ENCODE data around the gene SERPINA1.
A peak's percentile ranks its signal among the peaks of the same experiment; 100 is the strongest.

Gene SERPINA1

GRCh38 chr14:94407906-94408305 is 19.5 kb upstream of the SERPINA1 start:
- Mint-ChIP-seq H3K27ac (no peak overlapping the region), H3K9me3 (peaks cover 0 to 6% of the 10 kb centered on the region in 2 donors), H3K27me3 (peaks cover 17 to 22% of the 10 kb centered on the region in 2 donors), H3K4me1 (ENCODE audit: low read depth in 2 of 2) (no peaks in the 10 kb centered on the region), H3K36me3 (ENCODE audit: insufficient read depth) (no peaks in the 10 kb centered on the region), H3K4me3 (no peak overlapping the region)
- DNase-seq (no peak), ATAC-seq (replicated peaks) (no peak)

- Mint-ChIP-seq H3K4me1 (ENCODE audit: low read depth in 2 of 2) (no peaks in the 10 kb centered on the region), H3K36me3 (ENCODE audit: insufficient read depth) (no peaks in the 10 kb centered on the region), H3K27me3 (peaks cover 10 to 15% of the 10 kb centered on the region in 2 donors), H3K9me3 (peaks cover 0 to 6% of the 10 kb centered on the region in 2 donors), H3K4me3 (no peak overlapping the region), H3K27ac (no peak overlapping the region)
- DNase-seq (no peak), ATAC-seq (replicated peaks) (no peak)
These were observed 18.5 kb upstream of the SERPINA1 start for GRCh38 chr14:94406910-94407309.

- peaks cover under 1 to 10% of the 10 kb centered on the region in 2 donors for H3K27me3 Mint-ChIP-seq
- H3K4me3 Mint-ChIP-seq: no peak overlapping the region
- no peaks in the 10 kb centered on the region for H3K4me1 Mint-ChIP-seq (ENCODE audit: low read depth in 2 of 2)
- ATAC-seq (replicated peaks) (no peak), DNase-seq (no peak)
- no peaks in the 10 kb centered on the region for H3K36me3 Mint-ChIP-seq (ENCODE audit: insufficient read depth)
- peaks cover 0 to 6% of the 10 kb centered on the region in 2 donors for H3K9me3 Mint-ChIP-seq
- no peak overlapping the region for H3K27ac Mint-ChIP-seq
These were observed 17.1 kb upstream of the SERPINA1 start for GRCh38 chr14:94405486-94405885.

GRCh38 chr14:94404561-94404960 is 16.2 kb upstream of the SERPINA1 start:
- Mint-ChIP-seq H3K36me3 (ENCODE audit: insufficient read depth) (no peaks in the 10 kb centered on the region), H3K4me1 (ENCODE audit: low read depth in 2 of 2) (no peaks in the 10 kb centered on the region), H3K27me3 (peaks cover 0 to 6% of the 10 kb centered on the region in 2 donors), H3K4me3 (no peak overlapping the region), H3K27ac (no peak overlapping the region), H3K9me3 (peaks cover 0 to 6% of the 10 kb centered on the region in 2 donors)
- ATAC-seq (replicated peaks) (no peak), DNase-seq (no peak)

DNA sequence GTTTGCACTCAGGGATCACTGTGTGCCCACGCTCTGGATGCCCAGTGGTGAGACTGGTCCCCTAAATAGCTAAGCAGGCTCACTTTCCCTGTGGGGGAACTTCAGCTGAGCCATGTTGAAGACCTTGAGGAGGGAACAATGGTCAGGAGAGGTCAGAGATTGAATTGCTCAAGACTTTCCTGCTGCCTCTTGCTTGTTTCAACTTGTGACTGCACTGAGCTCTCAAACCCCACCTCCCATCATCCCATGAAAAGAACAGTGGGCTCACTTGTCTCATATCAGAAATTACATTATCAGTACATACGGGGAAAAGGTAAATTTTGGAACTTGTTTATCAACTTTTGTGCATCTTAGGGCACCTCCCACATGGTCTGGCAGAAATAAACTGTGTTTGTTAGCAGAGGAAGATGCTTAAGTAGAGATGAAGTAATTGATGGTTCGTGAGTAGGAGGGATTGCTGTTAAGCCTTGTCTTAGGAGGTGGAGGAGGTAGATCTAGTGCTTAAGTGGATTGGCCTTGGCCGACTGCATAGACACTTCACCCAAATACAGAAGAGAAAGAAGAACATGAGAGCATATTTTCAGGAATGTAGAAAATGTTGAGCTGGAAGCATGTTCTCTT is 15.0 kb upstream of the SERPINA1 start:
- peaks cover 2 to 3% of the 10 kb centered on the region in 2 donors for H3K27me3 Mint-ChIP-seq
- no peaks in the 10 kb centered on the region for H3K4me1 Mint-ChIP-seq (ENCODE audit: low read depth in 2 of 2)
- H3K4me3 Mint-ChIP-seq: no peak overlapping the region
- no peak for DNase-seq
- ATAC-seq (replicated peaks): no peak
- peaks cover 0 to 2% of the 10 kb centered on the region in 2 donors for H3K9me3 Mint-ChIP-seq
- no peaks in the 10 kb centered on the region for H3K36me3 Mint-ChIP-seq (ENCODE audit: insufficient read depth)
- H3K27ac Mint-ChIP-seq: no peak overlapping the region

DNA sequence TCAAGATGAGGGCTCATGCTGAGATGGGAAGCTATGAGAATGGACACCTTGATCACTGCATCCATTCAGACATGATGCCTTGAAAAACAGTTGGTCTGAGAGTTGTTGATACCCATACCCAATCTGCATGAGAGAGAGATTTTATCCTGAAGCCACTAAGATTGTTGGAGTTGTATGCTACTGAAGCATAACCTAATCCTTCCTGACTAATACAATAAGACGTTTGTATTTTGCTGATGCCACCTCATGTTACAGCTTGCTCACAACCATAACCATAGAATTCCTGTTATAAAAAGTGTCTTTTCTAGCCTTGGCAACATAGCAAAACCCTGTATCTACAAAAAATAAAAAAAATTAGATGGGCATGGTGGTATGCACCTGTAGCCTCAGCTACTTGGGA is 12.7 kb upstream of the SERPINA1 start:
- ATAC-seq (replicated peaks): no peak
- Mint-ChIP-seq H3K36me3 (ENCODE audit: insufficient read depth) (no peaks in the 10 kb centered on the region), H3K4me3 (no peak overlapping the region), H3K9me3 (peaks cover 0 to 3% of the 10 kb centered on the region in 2 donors), H3K27ac (no peak overlapping the region), H3K4me1 (ENCODE audit: low read depth in 2 of 2) (peaks cover 0 to 3% of the 10 kb centered on the region in 2 donors), H3K27me3 (peaks cover 22 to 24% of the 10 kb centered on the region in 2 donors)
- no peak for DNase-seq

- Mint-ChIP-seq H3K9me3 (peaks cover 0 to 3% of the 10 kb centered on the region in 2 donors), H3K4me1 (ENCODE audit: low read depth in 2 of 2) (peaks cover 0 to 3% of the 10 kb centered on the region in 2 donors), H3K36me3 (ENCODE audit: insufficient read depth) (no peaks in the 10 kb centered on the region), H3K27me3 (peaks cover 24 to 28% of the 10 kb centered on the region in 2 donors), H3K4me3 (no peak overlapping the region), H3K27ac (no peak overlapping the region)
- DNase-seq (no peak), ATAC-seq (replicated peaks) (no peak)
These were observed 12.0 kb upstream of the SERPINA1 start for GRCh38 chr14:94400422-94400841.

- Mint-ChIP-seq H3K36me3 (ENCODE audit: insufficient read depth) (no peaks in the 10 kb centered on the region), H3K4me1 (ENCODE audit: low read depth in 2 of 2) (peaks cover 3 to 4% of the 10 kb centered on the region in 2 donors), H3K27me3 (peaks cover 24 to 47% of the 10 kb centered on the region in 2 donors), H3K9me3 (peaks cover 0 to 3% of the 10 kb centered on the region in 2 donors), H3K4me3 (no peak overlapping the region), H3K27ac (peak overlapping the region in 1 of 2 donors; percentile 4)
- ATAC-seq (replicated peaks) (no peak), DNase-seq (no peak)
These were observed 10.1 kb upstream of the SERPINA1 start for GRCh38 chr14:94398536-94398935.

- peak overlapping the region in 1 of 2 donors; percentile 4 for H3K27ac Mint-ChIP-seq
- peaks cover 0 to 3% of the 10 kb centered on the region in 2 donors for H3K9me3 Mint-ChIP-seq
- DNase-seq (no peak), ATAC-seq (replicated peaks) (no peak)
- no peak overlapping the region for H3K4me3 Mint-ChIP-seq
- peaks cover 24 to 48% of the 10 kb centered on the region in 2 donors for H3K27me3 Mint-ChIP-seq
- peaks cover 3 to 4% of the 10 kb centered on the region in 2 donors for H3K4me1 Mint-ChIP-seq (ENCODE audit: low read depth in 2 of 2)
- no peaks in the 10 kb centered on the region for H3K36me3 Mint-ChIP-seq (ENCODE audit: insufficient read depth)
These were observed 9.7 kb upstream of the SERPINA1 start for GRCh38 chr14:94398182-94398479.

- ATAC-seq (replicated peaks): no peak
- H3K27ac Mint-ChIP-seq: no peak overlapping the region
- peaks cover 3 to 4% of the 10 kb centered on the region in 2 donors for H3K4me1 Mint-ChIP-seq (ENCODE audit: low read depth in 2 of 2)
- DNase-seq: no peak
- H3K27me3 Mint-ChIP-seq: peaks cover 24 to 48% of the 10 kb centered on the region in 2 donors
- peaks cover 0 to 3% of the 10 kb centered on the region in 2 donors for H3K9me3 Mint-ChIP-seq
- no peaks in the 10 kb centered on the region for H3K36me3 Mint-ChIP-seq (ENCODE audit: insufficient read depth)
- no peak overlapping the region for H3K4me3 Mint-ChIP-seq
These were observed 9.1 kb upstream of the SERPINA1 start for GRCh38 chr14:94397289-94398181.

GRCh38 chr14:94396628-94397225 is 8.3 kb upstream of the SERPINA1 start:
- Mint-ChIP-seq H3K36me3 (ENCODE audit: insufficient read depth) (no peaks in the 10 kb centered on the region), H3K27me3 (peaks cover 26 to 48% of the 10 kb centered on the region in 2 donors), H3K9me3 (peaks cover 0 to 3% of the 10 kb centered on the region in 2 donors), H3K4me3 (no peak overlapping the region), H3K4me1 (ENCODE audit: low read depth in 2 of 2) (peaks cover 3 to 4% of the 10 kb centered on the region in 2 donors), H3K27ac (no peak overlapping the region)
- DNase-seq (no peak), ATAC-seq (replicated peaks) (no peak)

- Mint-ChIP-seq H3K9me3 (peaks cover 0 to 3% of the 10 kb centered on the region in 2 donors), H3K4me1 (ENCODE audit: low read depth in 2 of 2) (peaks cover 3 to 7% of the 10 kb centered on the region in 2 donors), H3K27me3 (peaks cover 33 to 55% of the 10 kb centered on the region in 2 donors), H3K27ac (no peak overlapping the region), H3K36me3 (ENCODE audit: insufficient read depth) (no peaks in the 10 kb centered on the region), H3K4me3 (no peak overlapping the region)
- DNase-seq (no peak), ATAC-seq (replicated peaks) (no peak)
These were observed 7.6 kb upstream of the SERPINA1 start for GRCh38 chr14:94395888-94396574.

DNA sequence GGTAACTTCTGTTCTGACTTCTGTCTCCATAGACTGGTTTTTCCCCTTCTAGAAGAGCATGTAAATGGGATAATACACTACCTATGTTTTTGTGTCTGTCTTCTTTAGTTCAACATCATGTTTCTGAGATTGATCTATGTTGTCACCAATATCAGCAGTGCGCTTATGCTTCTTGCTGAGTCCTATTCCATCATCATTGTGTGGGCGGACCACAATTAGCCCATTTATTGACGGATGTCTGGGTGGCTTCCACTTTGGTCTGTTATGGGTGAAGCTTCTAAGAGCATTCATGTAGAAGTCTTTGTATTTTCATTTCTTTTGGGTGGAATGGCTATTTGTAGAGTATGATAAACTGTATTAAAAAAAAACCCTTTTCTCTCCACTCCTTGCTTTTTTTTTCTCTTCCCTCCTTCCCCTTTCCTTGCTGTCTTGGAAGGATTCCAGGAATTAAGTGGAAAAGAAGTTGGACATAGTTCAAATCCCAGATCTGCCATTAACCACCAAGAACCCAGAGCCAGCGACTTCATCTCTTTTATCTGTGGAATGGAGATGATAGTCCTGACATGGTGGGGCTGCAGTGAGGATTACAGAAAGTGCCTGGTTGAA is 7.0 kb upstream of the SERPINA1 start:
- no peak for DNase-seq
- H3K9me3 Mint-ChIP-seq: peaks cover 0 to 3% of the 10 kb centered on the region in 2 donors
- no peak for ATAC-seq (replicated peaks)
- no peaks in the 10 kb centered on the region for H3K36me3 Mint-ChIP-seq (ENCODE audit: insufficient read depth)
- no peak overlapping the region for H3K4me3 Mint-ChIP-seq
- H3K27ac Mint-ChIP-seq: no peak overlapping the region
- H3K27me3 Mint-ChIP-seq: peaks cover 38 to 62% of the 10 kb centered on the region in 2 donors
- H3K4me1 Mint-ChIP-seq (ENCODE audit: low read depth in 2 of 2): peaks cover 3 to 10% of the 10 kb centered on the region in 2 donors

Measured in effector memory CD8-positive, alpha-beta T cell (primary cell).